Uterus (tissue), 2 donors: Measurements from ENCODE around the gene CDHR4.

Experiments
- CTCF ChIP-seq, 4 experiments: fragments of 200-600 bp in 2 of 4; fragments of 450-650 bp in 2 of 4; sonication (generic) in 2 of 4; IDR thresholded peaks; one replicate each; pipeline ENCODE4 v1.5.1; 2016 to 2019; ENCODE audit warnings: antibody characterized with exemption in 4 of 4, mild to moderate bottlenecking in 2 of 4, moderate library complexity in 1 of 4
- POLR2A ChIP-seq, 2 donors: fragments of 450-650 bp; IDR thresholded peaks; one replicate each; pipeline ENCODE4 v1.6.1; 2016; ENCODE audit warnings: antibody characterized with exemption in 2 of 2, mild to moderate bottlenecking in 1 of 2, moderate library complexity in 1 of 2

- no peak for TF ChIP-seq POLR2A (IDR thresholded peaks at IDR 0.05)
- no peak for TF ChIP-seq CTCF (IDR thresholded peaks at IDR 0.05)
Observed at GRCh38 chr3:49790626-49791411, 8.9 kb downstream of the CDHR4 start.
